ENCODE results near the gene CSRP1. TPM values are rescaled to one million over a fixed set of nuclear protein-coding genes. Genes with fewer than 3 reads are reported as not detected.

Gene CSRP1
- total RNA-seq, 1 donor from 2014 or later: 19.4 TPM

DNA sequence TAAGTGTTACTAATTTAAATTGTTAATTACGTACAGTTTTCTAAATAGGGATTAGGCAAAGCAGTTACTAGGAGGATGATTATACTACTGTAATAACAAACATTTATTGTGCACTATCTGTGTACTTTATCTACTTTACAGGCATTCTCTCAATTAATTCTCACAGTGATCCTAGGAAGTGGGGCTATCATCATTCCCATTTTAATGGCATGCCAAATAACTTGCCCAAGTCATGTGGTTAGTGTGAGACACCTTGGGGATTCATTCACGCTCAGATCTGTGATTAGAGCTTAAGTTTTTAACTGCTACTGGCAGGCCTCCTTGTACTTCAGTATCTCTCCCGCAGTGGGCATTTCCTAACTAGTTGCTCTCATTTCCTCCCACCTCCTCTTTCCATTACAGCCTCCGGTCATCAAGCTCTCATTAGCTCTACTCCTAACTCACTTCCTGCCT lies 49.4 kb downstream of the CSRP1 start:
- no peak for DNase-seq (ENCODE audit: low spot score, unreplicated experiment)
- no peaks in the 10 kb centered on the region for H3K36me3 Mint-ChIP-seq (ENCODE audit: insufficient read depth)
- TF ChIP-seq, protein P1, sequence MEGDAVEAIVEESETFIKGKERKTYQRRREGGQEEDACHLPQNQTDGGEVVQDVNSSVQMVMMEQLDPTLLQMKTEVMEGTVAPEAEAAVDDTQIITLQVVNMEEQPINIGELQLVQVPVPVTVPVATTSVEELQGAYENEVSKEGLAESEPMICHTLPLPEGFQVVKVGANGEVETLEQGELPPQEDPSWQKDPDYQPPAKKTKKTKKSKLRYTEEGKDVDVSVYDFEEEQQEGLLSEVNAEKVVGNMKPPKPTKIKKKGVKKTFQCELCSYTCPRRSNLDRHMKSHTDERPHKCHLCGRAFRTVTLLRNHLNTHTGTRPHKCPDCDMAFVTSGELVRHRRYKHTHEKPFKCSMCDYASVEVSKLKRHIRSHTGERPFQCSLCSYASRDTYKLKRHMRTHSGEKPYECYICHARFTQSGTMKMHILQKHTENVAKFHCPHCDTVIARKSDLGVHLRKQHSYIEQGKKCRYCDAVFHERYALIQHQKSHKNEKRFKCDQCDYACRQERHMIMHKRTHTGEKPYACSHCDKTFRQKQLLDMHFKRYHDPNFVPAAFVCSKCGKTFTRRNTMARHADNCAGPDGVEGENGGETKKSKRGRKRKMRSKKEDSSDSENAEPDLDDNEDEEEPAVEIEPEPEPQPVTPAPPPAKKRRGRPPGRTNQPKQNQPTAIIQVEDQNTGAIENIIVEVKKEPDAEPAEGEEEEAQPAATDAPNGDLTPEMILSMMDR (IDR thresholded peaks at IDR 0.05; ENCODE audit: unreplicated experiment): no peak
- no peak overlapping the region for H3K4me3 Mint-ChIP-seq (ENCODE audit: low read depth)
- no peak overlapping the region for H3K27ac Mint-ChIP-seq
- peaks cover 14% of the 10 kb centered on the region for H3K4me1 Mint-ChIP-seq (ENCODE audit: low read depth)
- H3K27me3 Mint-ChIP-seq: peaks cover 16% of the 10 kb centered on the region
- no peaks in the 10 kb centered on the region for H3K9me3 Mint-ChIP-seq (ENCODE audit: low read depth)

DNA sequence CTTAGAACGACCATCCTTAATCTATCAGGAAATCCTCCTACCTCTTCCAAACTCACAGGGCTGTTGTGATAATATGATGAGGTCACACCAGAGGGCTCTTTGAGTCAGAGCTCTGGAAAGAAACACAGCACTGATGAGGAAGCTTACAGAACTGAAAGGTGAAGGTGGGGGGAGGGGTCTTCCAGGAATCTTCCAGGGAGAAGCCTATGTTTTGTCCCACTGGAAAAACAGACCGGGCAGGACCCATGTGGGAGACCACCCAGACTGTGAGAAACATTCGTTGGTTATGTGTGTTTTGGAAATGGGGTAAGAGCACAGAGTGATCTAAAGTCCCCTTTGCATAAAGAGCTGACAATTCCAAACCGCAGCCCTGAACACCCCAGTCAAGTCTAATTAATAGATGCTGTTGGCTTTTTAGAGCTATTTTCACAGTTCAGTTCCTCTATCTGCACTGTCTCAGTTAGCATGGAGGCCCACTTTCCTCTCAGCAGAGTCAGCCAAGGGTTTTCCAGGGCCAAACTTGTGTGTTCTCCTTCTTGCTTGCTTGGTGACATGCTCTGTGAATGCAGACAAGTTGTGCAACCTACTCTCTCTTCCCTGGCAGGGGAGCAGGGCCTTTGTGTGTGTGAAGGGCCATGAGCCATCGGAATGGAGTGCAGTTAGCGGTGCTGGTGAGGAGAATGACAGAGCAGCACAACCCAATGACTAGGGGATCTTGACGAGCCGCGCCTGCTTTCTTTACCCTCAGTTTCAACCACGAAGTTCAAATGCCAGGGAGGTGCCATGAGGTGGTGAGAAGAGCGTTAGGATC lies 50.2 kb downstream of the CSRP1 start:
- Mint-ChIP-seq H3K9me3 (ENCODE audit: low read depth) (no peaks in the 10 kb centered on the region), H3K27ac (no peak overlapping the region), H3K4me3 (ENCODE audit: low read depth) (no peak overlapping the region), H3K4me1 (ENCODE audit: low read depth) (peaks cover 10% of the 10 kb centered on the region), H3K27me3 (peaks cover 20% of the 10 kb centered on the region), H3K36me3 (ENCODE audit: insufficient read depth) (no peaks in the 10 kb centered on the region)
- no peak for DNase-seq (ENCODE audit: low spot score, unreplicated experiment)
- TF ChIP-seq, protein P1 (IDR thresholded peaks at IDR 0.05; ENCODE audit: unreplicated experiment): no peak

DNA sequence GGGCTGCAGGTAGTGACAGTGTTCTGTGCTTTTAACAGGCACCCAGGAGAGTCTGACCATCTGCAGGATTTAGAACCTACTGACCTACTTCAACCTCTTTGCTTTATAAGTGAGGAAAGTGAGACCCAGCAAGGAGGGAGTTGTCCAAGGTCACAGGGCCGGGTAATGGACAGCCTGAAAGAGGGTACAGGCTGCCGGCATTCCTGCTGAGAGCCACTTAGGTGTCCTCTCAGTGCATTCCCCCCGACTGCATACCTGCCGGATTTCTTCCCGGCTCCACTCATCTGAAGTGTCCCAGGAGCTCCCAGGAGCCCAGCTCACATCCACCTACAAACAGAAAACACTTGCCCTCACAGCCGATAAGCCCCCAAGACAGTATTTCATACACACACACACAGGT lies 51.8 kb downstream of the CSRP1 start:
- no peaks in the 10 kb centered on the region for H3K9me3 Mint-ChIP-seq (ENCODE audit: low read depth)
- H3K36me3 Mint-ChIP-seq (ENCODE audit: insufficient read depth): no peaks in the 10 kb centered on the region
- H3K27ac Mint-ChIP-seq: no peak overlapping the region
- DNase-seq (ENCODE audit: low spot score, unreplicated experiment): no peak
- no peak overlapping the region for H3K4me3 Mint-ChIP-seq (ENCODE audit: low read depth)
- TF ChIP-seq, protein P1 (IDR thresholded peaks at IDR 0.05; ENCODE audit: unreplicated experiment): no peak
- H3K4me1 Mint-ChIP-seq (ENCODE audit: low read depth): peaks cover 4% of the 10 kb centered on the region
- H3K27me3 Mint-ChIP-seq: peaks cover 22% of the 10 kb centered on the region

DNA sequence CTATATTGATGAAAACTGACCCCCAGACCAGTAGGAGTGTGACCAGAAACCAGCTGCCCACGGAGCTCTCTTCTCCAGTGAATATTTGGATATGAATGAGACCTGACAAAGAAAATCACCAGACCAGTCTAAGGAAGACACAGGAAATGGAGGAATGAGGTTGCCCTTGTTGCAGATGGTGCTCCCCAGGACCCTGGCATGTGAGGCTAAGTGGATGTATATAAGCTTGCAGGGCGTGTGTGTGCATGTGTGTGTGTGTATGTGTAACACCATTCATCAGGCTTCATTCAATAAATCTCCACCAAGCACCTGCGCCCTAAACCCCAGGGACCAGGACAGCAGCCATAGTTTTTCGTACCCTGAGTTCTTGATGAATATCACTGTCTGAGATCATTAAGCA lies 52.3 kb downstream of the CSRP1 start:
- no peak overlapping the region for H3K27ac Mint-ChIP-seq
- H3K9me3 Mint-ChIP-seq (ENCODE audit: low read depth): no peaks in the 10 kb centered on the region
- H3K4me1 Mint-ChIP-seq (ENCODE audit: low read depth): peaks cover 6% of the 10 kb centered on the region
- H3K36me3 Mint-ChIP-seq (ENCODE audit: insufficient read depth): no peaks in the 10 kb centered on the region
- no peak overlapping the region for H3K4me3 Mint-ChIP-seq (ENCODE audit: low read depth)
- TF ChIP-seq, protein P1 (IDR thresholded peaks at IDR 0.05; ENCODE audit: unreplicated experiment): no peak
- H3K27me3 Mint-ChIP-seq: peaks cover 25% of the 10 kb centered on the region
- DNase-seq (ENCODE audit: low spot score, unreplicated experiment): no peak

DNA sequence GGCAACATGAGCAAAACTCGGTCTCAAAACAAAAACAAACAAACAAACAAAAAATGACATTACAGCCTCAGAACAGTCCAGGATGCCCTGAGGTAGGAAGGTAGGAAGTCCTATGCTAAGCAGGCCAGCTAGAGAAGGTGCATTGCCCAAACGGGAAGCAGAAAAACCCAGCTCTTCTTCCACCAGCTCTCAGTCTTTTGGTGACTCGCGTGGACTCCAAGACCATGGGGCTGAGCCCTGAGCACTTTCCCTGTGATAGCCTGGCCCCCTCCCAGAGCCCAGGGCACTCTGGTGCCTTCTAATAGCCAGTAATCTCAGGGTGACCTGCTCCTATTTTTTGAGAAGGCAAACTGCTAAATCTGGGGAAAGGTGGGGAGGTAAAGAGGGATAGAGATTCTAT lies 54.1 kb downstream of the CSRP1 start:
- Mint-ChIP-seq H3K9me3 (ENCODE audit: low read depth) (no peaks in the 10 kb centered on the region), H3K27me3 (peaks cover 27% of the 10 kb centered on the region), H3K4me3 (ENCODE audit: low read depth) (no peak overlapping the region), H3K36me3 (ENCODE audit: insufficient read depth) (no peaks in the 10 kb centered on the region), H3K27ac (no peak overlapping the region), H3K4me1 (ENCODE audit: low read depth) (peaks cover 8% of the 10 kb centered on the region)
- DNase-seq (ENCODE audit: low spot score, unreplicated experiment): no peak
- TF ChIP-seq, protein P1 (IDR thresholded peaks at IDR 0.05; ENCODE audit: unreplicated experiment): no peak
